ENCODE measurements around the gene SLC3A2.

SLC3A2 gene

GRCh38 chr11:62921201-62921572, 40.5 kb downstream of the SLC3A2 start, which contains the start of gene CHRM1:
Gene CHRM1 (minus strand): TSS chr11:62921363. CDS start chr11:62911100, 10,263 bp downstream.
- Histone ChIP-seq H3K27ac (ENCODE audit: low read depth, low read length) (no peak within 1 kb of the TSS), H3K4me1 (ENCODE audit: control insufficient read depth in 5 of 5, insufficient read depth in 5 of 5, low read length in 5 of 5) (peaks cover 1 to 23% (median 18%) of the 10 kb centered on the region in 5 donors), H3K4me3 (ENCODE audit: low read depth in 1 of 5, low read length in 5 of 5) (no peak within 1 kb of the TSS), H3K36me3 (ENCODE audit: control insufficient read depth in 5 of 5, insufficient read depth in 5 of 5, low read length in 5 of 5) (no peaks in the 10 kb centered on the region), H3K9ac (ENCODE audit: low read length in 5 of 5) (no peak within 1 kb of the TSS), H3K27me3 (ENCODE audit: control insufficient read depth in 5 of 5, insufficient read depth in 4 of 5, low read length in 5 of 5) (peaks cover 33 to 52% (median 41%) of the 10 kb centered on the region in 5 donors), H3K9me3 (ENCODE audit: control insufficient read depth in 5 of 5, low read length in 5 of 5) (no peaks in the 10 kb centered on the region)

GRCh38 chr11:62921573-62922188, 41.0 kb downstream of the SLC3A2 start:
- Histone ChIP-seq H3K4me3 (ENCODE audit: low read depth in 1 of 5, low read length in 5 of 5) (no peak overlapping the region), H3K4me1 (ENCODE audit: control insufficient read depth in 5 of 5, insufficient read depth in 5 of 5, low read length in 5 of 5) (peaks cover 3 to 28% (median 23%) of the 10 kb centered on the region in 5 donors), H3K9me3 (ENCODE audit: control insufficient read depth in 5 of 5, low read length in 5 of 5) (no peaks in the 10 kb centered on the region), H3K9ac (ENCODE audit: low read length in 5 of 5) (no peak overlapping the region), H3K36me3 (ENCODE audit: control insufficient read depth in 5 of 5, insufficient read depth in 5 of 5, low read length in 5 of 5) (no peaks in the 10 kb centered on the region), H3K27me3 (ENCODE audit: control insufficient read depth in 5 of 5, insufficient read depth in 4 of 5, low read length in 5 of 5) (peaks cover 38 to 57% (median 46%) of the 10 kb centered on the region in 5 donors), H3K27ac (ENCODE audit: low read depth, low read length) (no peak overlapping the region)

- H3K4me3 ChIP-seq (ENCODE audit: low read depth in 1 of 5, low read length in 5 of 5) = no peak overlapping the region
- peaks cover 43 to 62% (median 51%) of the 10 kb centered on the region in 5 donors for H3K27me3 ChIP-seq (ENCODE audit: control insufficient read depth in 5 of 5, insufficient read depth in 4 of 5, low read length in 5 of 5)
These were observed 41.5 kb downstream of the SLC3A2 start for GRCh38 chr11:62922189-62922589.

GRCh38 chr11:62922653-62923431, 42.1 kb downstream of the SLC3A2 start:
- H3K9ac ChIP-seq (ENCODE audit: low read length in 5 of 5) = no peak overlapping the region
- no peak overlapping the region for H3K4me3 ChIP-seq (ENCODE audit: low read depth in 1 of 5, low read length in 5 of 5)
- H3K4me1 ChIP-seq (ENCODE audit: control insufficient read depth in 5 of 5, insufficient read depth in 5 of 5, low read length in 5 of 5) = peaks cover 3 to 31% (median 25%) of the 10 kb centered on the region in 5 donors
- no peak overlapping the region for H3K27ac ChIP-seq (ENCODE audit: low read depth, low read length)
- peaks cover 48 to 68% (median 55%) of the 10 kb centered on the region in 5 donors for H3K27me3 ChIP-seq (ENCODE audit: control insufficient read depth in 5 of 5, insufficient read depth in 4 of 5, low read length in 5 of 5)
- H3K9me3 ChIP-seq (ENCODE audit: control insufficient read depth in 5 of 5, low read length in 5 of 5) = no peaks in the 10 kb centered on the region
- H3K36me3 ChIP-seq (ENCODE audit: control insufficient read depth in 5 of 5, insufficient read depth in 5 of 5, low read length in 5 of 5) = no peaks in the 10 kb centered on the region

More at GRCh38 chr11:62922189-62922589, 41.5 kb downstream of the SLC3A2 start:
- Histone ChIP-seq H3K27ac (ENCODE audit: low read depth, low read length) (no peak overlapping the region), H3K4me1 (ENCODE audit: control insufficient read depth in 5 of 5, insufficient read depth in 5 of 5, low read length in 5 of 5) (peaks cover 3 to 31% (median 25%) of the 10 kb centered on the region in 5 donors), H3K9ac (ENCODE audit: low read length in 5 of 5) (no peak overlapping the region), H3K9me3 (ENCODE audit: control insufficient read depth in 5 of 5, low read length in 5 of 5) (no peaks in the 10 kb centered on the region), H3K36me3 (ENCODE audit: control insufficient read depth in 5 of 5, insufficient read depth in 5 of 5, low read length in 5 of 5) (no peaks in the 10 kb centered on the region)

GRCh38 chr11:62923601-62924411, 43.1 kb downstream of the SLC3A2 start:
- Histone ChIP-seq H3K9me3 (ENCODE audit: control insufficient read depth in 5 of 5, low read length in 5 of 5) (no peaks in the 10 kb centered on the region), H3K27me3 (ENCODE audit: control insufficient read depth in 5 of 5, insufficient read depth in 4 of 5, low read length in 5 of 5) (peaks cover 49 to 76% (median 59%) of the 10 kb centered on the region in 5 donors), H3K4me1 (ENCODE audit: control insufficient read depth in 5 of 5, insufficient read depth in 5 of 5, low read length in 5 of 5) (peaks cover 3 to 31% (median 25%) of the 10 kb centered on the region in 5 donors), H3K4me3 (ENCODE audit: low read depth in 1 of 5, low read length in 5 of 5) (peak overlapping the region in 2 of 5 donors; percentile 31 to 32), H3K9ac (ENCODE audit: low read length in 5 of 5) (no peak overlapping the region), H3K27ac (ENCODE audit: low read depth, low read length) (no peak overlapping the region), H3K36me3 (ENCODE audit: control insufficient read depth in 5 of 5, insufficient read depth in 5 of 5, low read length in 5 of 5) (no peaks in the 10 kb centered on the region)

- Histone ChIP-seq H3K9me3 (ENCODE audit: control insufficient read depth in 5 of 5, low read length in 5 of 5) (no peaks in the 10 kb centered on the region), H3K27ac (ENCODE audit: low read depth, low read length) (no peak overlapping the region), H3K4me3 (ENCODE audit: low read depth in 1 of 5, low read length in 5 of 5) (peak overlapping the region in 3 of 5 donors; percentile 36 to 64 (median 45)), H3K4me1 (ENCODE audit: control insufficient read depth in 5 of 5, insufficient read depth in 5 of 5, low read length in 5 of 5) (peaks cover 3 to 31% (median 25%) of the 10 kb centered on the region in 5 donors), H3K9ac (ENCODE audit: low read length in 5 of 5) (no peak overlapping the region), H3K36me3 (ENCODE audit: control insufficient read depth in 5 of 5, insufficient read depth in 5 of 5, low read length in 5 of 5) (no peaks in the 10 kb centered on the region), H3K27me3 (ENCODE audit: control insufficient read depth in 5 of 5, insufficient read depth in 4 of 5, low read length in 5 of 5) (peaks cover 46 to 81% (median 60%) of the 10 kb centered on the region in 5 donors)
These were observed 44.6 kb downstream of the SLC3A2 start for GRCh38 chr11:62925308-62925707.

GRCh38 chr11:62925745-62926679, 45.3 kb downstream of the SLC3A2 start:
- H3K36me3 ChIP-seq (ENCODE audit: control insufficient read depth in 5 of 5, insufficient read depth in 5 of 5, low read length in 5 of 5) = no peaks in the 10 kb centered on the region
- no peak overlapping the region for H3K27ac ChIP-seq (ENCODE audit: low read depth, low read length)
- H3K9me3 ChIP-seq (ENCODE audit: control insufficient read depth in 5 of 5, low read length in 5 of 5) = no peaks in the 10 kb centered on the region
- peaks cover 3 to 31% (median 25%) of the 10 kb centered on the region in 5 donors for H3K4me1 ChIP-seq (ENCODE audit: control insufficient read depth in 5 of 5, insufficient read depth in 5 of 5, low read length in 5 of 5)
- peak overlapping the region; percentile 36 to 64 (median 45) for H3K4me3 ChIP-seq (ENCODE audit: low read depth in 1 of 5, low read length in 5 of 5)
- H3K27me3 ChIP-seq (ENCODE audit: control insufficient read depth in 5 of 5, insufficient read depth in 4 of 5, low read length in 5 of 5) = peaks cover 43 to 77% (median 55%) of the 10 kb centered on the region in 5 donors
- H3K9ac ChIP-seq (ENCODE audit: low read length in 5 of 5) = peak overlapping the region in 3 of 5 donors; percentile 20 to 61 (median 35)

- no peaks in the 10 kb centered on the region for H3K9me3 ChIP-seq (ENCODE audit: control insufficient read depth in 5 of 5, low read length in 5 of 5)
- no peaks in the 10 kb centered on the region for H3K36me3 ChIP-seq (ENCODE audit: control insufficient read depth in 5 of 5, insufficient read depth in 5 of 5, low read length in 5 of 5)
- peaks cover 3 to 28% (median 25%) of the 10 kb centered on the region in 5 donors for H3K4me1 ChIP-seq (ENCODE audit: control insufficient read depth in 5 of 5, insufficient read depth in 5 of 5, low read length in 5 of 5)
- peaks cover 42 to 69% (median 46%) of the 10 kb centered on the region in 5 donors for H3K27me3 ChIP-seq (ENCODE audit: control insufficient read depth in 5 of 5, insufficient read depth in 4 of 5, low read length in 5 of 5)
- H3K4me3 ChIP-seq (ENCODE audit: low read depth in 1 of 5, low read length in 5 of 5) = peak overlapping the region in 3 of 5 donors; percentile 45 to 64 (median 55)
- peak overlapping the region in 1 of 5 donors; percentile 35 for H3K9ac ChIP-seq (ENCODE audit: low read length in 5 of 5)
- H3K27ac ChIP-seq (ENCODE audit: low read depth, low read length) = no peak overlapping the region
These were observed 46.2 kb downstream of the SLC3A2 start for GRCh38 chr11:62926680-62927455.
